ENCODE measurements around the gene KRT79. TPM values are rescaled to one million over a fixed set of nuclear protein-coding genes. Genes with fewer than 3 reads are reported as not detected.

KRT79 gene
- total and polyA plus RNA-seq, 11 donors: 0.24 TPM; not detected in 10

DNA sequence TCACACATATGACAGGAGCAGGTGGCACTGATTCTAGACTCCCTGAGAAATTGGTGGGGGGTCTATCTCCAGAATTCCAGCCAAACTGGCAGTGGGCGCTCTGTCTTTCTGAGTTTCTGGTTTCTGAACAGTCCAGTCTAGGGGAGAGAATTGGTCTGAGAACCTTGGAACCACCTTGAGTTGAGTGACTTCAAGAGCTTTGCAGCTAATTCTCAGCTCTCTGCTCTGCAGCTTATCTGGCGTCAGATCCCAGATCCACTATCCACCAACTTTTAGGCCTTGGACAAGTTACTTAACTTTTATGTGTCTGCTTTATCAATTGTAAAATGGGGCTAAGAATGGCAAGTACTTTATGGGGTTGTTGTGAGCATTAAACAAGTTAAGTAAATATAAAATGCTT lies 55.3 kb downstream of the KRT79 start:
- 83 to 93% (median 91%) methylated on average over 2 of the region's 2 CpGs for WGBS, 4 donors
- intact Hi-C loops (cut with DNase I): no loop called here
- Histone ChIP-seq H3K4me1 (no peaks in the 10 kb centered on the region), H3K36me3 (no peaks in the 10 kb centered on the region), H3K27me3 (peaks cover 0 to 32% (median 0%) of the 10 kb centered on the region in 9 donors), H3K4me3 (no peak overlapping the region), H3K27ac (no peak overlapping the region), H3K9me3 (no peaks in the 10 kb centered on the region)
- ATAC-seq (no peak), DNase-seq (no peak)
- TF ChIP-seq, protein P1, sequence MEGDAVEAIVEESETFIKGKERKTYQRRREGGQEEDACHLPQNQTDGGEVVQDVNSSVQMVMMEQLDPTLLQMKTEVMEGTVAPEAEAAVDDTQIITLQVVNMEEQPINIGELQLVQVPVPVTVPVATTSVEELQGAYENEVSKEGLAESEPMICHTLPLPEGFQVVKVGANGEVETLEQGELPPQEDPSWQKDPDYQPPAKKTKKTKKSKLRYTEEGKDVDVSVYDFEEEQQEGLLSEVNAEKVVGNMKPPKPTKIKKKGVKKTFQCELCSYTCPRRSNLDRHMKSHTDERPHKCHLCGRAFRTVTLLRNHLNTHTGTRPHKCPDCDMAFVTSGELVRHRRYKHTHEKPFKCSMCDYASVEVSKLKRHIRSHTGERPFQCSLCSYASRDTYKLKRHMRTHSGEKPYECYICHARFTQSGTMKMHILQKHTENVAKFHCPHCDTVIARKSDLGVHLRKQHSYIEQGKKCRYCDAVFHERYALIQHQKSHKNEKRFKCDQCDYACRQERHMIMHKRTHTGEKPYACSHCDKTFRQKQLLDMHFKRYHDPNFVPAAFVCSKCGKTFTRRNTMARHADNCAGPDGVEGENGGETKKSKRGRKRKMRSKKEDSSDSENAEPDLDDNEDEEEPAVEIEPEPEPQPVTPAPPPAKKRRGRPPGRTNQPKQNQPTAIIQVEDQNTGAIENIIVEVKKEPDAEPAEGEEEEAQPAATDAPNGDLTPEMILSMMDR (IDR thresholded peaks at IDR 0.05): no peak
- no peak for TF ChIP-seq POLR2A (IDR thresholded peaks at IDR 0.05)

DNA sequence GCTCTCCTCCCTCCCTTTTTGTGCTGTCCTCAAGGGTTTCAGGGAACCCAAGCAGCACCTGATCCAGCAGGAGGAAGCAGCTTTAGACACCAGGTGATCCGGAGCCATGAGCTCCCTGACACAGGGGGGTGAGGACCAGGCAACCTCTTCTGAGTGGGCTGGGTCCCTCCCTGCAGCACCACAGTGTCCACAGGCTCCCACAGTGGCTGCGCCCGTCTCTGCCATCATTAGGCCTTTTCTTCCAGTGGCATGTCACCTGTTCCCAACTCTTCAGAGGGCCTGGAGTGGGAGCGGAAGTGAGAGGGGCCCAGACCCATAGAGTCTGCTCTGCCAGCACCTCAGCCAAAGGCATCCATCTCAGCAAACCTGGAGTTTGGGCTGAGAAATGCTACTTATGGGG lies 56.5 kb downstream of the KRT79 start:
- ATAC-seq: no peak
- H3K4me1 ChIP-seq: no peaks in the 10 kb centered on the region
- WGBS, 4 donors: 79 to 91% (median 87%) methylated on average over 4 of the region's 4 CpGs
- H3K27ac ChIP-seq: no peak overlapping the region
- no peak for DNase-seq
- no peaks in the 10 kb centered on the region for H3K36me3 ChIP-seq
- no peak overlapping the region for H3K4me3 ChIP-seq
- intact Hi-C loops (cut with DNase I): no loop called here
- TF ChIP-seq, protein P1 (IDR thresholded peaks at IDR 0.05): no peak
- TF ChIP-seq POLR2A (IDR thresholded peaks at IDR 0.05): no peak
- peaks cover 0 to 29% (median 0%) of the 10 kb centered on the region in 9 donors for H3K27me3 ChIP-seq
- H3K9me3 ChIP-seq: no peaks in the 10 kb centered on the region

DNA sequence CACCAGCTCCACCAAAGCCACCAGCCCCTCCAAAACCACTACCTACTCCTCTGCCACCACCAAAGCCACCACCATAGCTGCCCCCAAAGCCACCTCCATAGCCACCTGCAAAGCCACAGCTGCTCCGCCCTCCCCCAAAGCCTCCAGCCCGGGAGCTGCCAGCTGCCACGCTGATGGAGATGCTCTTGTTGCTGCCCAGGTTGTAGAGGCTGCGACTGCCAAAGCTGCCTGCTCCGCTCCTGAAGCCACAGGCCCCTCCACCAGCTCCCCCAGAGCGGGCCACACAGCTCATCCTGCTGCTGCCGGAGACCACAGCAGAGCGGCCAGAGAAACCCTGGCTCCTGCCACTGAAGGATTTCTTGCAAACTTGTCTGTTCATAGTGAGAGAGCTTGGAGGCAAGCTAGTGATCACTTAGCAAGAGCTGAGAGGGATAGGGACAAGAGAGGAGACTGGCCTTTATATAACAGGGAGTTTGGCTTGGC lies 57.2 kb downstream of the KRT79 start, which contains the start of gene KRT76:
KRT76 (minus strand) TSS at position 433 of the 483 bp plus-strand sequence; CDS start at position 379, 54 bp downstream.
- Histone ChIP-seq H3K27ac (no peak within 1 kb of the TSS), H3K36me3 (no peaks in the 10 kb centered on the region), H3K4me1 (no peaks in the 10 kb centered on the region), H3K27me3 (peaks cover 0 to 27% (median 0%) of the 10 kb centered on the region in 9 donors), H3K9me3 (no peaks in the 10 kb centered on the region), H3K4me3 (no peak within 1 kb of the TSS)
- ATAC-seq (no peak), DNase-seq (no peak)
- no peak for TF ChIP-seq POLR2A (IDR thresholded peaks at IDR 0.05)
- WGBS, 4 donors: 82 to 97% (median 89%) methylated on average over 5 to 8 of the region's 8 CpGs
- intact Hi-C loops (cut with DNase I): no loop called here

DNA sequence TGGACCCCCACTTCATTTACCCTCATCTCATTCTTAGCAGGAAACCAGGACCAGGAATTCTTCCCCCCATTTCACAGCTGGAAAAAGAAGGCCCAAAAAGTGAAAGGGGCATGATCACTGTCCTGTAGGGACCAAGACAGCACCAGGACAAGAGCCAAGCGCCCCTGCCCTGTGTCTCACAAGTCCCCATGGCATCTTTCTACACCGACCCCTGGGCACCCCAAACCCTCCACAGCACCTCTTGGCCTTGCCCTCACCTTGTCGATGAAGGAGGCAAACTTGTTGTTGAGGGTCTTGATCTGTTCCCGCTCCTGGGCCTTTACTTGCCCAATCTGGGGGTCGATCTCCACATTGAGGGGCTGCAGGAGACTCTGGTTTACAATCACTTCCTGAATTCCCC lies 57.7 kb downstream of the KRT79 start:
- H3K9me3 ChIP-seq: no peaks in the 10 kb centered on the region
- peaks cover 0 to 23% (median 0%) of the 10 kb centered on the region in 9 donors for H3K27me3 ChIP-seq
- DNase-seq (no peak), ATAC-seq (no peak)
- no peaks in the 10 kb centered on the region for H3K4me1 ChIP-seq
- no peak overlapping the region for H3K4me3 ChIP-seq
- no peaks in the 10 kb centered on the region for H3K36me3 ChIP-seq
- TF ChIP-seq, protein P1 (IDR thresholded peaks at IDR 0.05): no peak
- no peak for TF ChIP-seq POLR2A (IDR thresholded peaks at IDR 0.05)
- H3K27ac ChIP-seq: no peak overlapping the region
- intact Hi-C loops (cut with DNase I): no loop called here
- WGBS, 4 donors: 77 to 84% (median 82%) methylated on average over 5 of the region's 5 CpGs

Data from heart left ventricle (tissue), 16 donors.